ENCODE results near the gene ELAPOR2. TPM values are rescaled to one million over a fixed set of nuclear protein-coding genes. Genes with fewer than 3 reads are reported as not detected.

ELAPOR2 gene
- total RNA-seq, 1 experiment from 2014 or later = 0.68 TPM

GRCh38 chr7:87013136-87013839 is 46.2 kb downstream of the ELAPOR2 start:
- intact Hi-C loops (cut with micrococcal nuclease; ENCODE audit: unreplicated experiment) = no loop called here
- Mint-ChIP-seq H3K27me3 (ENCODE audit: unreplicated experiment) (no peaks in the 10 kb centered on the region), H3K36me3 (ENCODE audit: insufficient read depth, unreplicated experiment) (no peaks in the 10 kb centered on the region), H3K4me3 (ENCODE audit: low read depth, unreplicated experiment) (no peak overlapping the region), H3K9me3 (ENCODE audit: low read depth, unreplicated experiment) (no peaks in the 10 kb centered on the region), H3K4me1 (ENCODE audit: low read depth, unreplicated experiment) (no peaks in the 10 kb centered on the region), H3K27ac (ENCODE audit: unreplicated experiment) (no peak overlapping the region)
- DNase-seq = no peak
- no TSS peak for BruUV-seq (replicated peaks)
- CTCF ChIA-PET = interaction anchor here (0.5 kb wide), 1 partner anchor 65 kb away, joined by 3 read pairs; no protein-coding TSS in a partner anchor
- TF ChIP-seq CTCF (IDR thresholded peaks at IDR 0.05; ENCODE audit: unreplicated experiment) = no peak

Other genes starting within 250 kb of the ELAPOR2 start
- gene DMTF1, start 92.8 kb upstream of the ELAPOR2 start, total RNA-seq (2022) = 58.3 and 64.0 TPM in 2 replicates
- 22.1 and 23.2 TPM in 2 replicates for gene TMEM243, start 160.1 kb upstream of the ELAPOR2 start, total RNA-seq (2022)